Thyroid gland (tissue), 4 donors: Measurements from ENCODE around the gene MEIS1. TPM values are rescaled to one million over a fixed set of nuclear protein-coding genes. Genes with fewer than 3 reads are reported as not detected.

Experiments
- DNase-seq, 2 donors: peaks; one replicate each; pipeline ENCODE4 v3.0.0-alpha.2; 2019
- H3K27ac ChIP-seq, 3 donors: fragments of 200-600 bp; sonication (generic); 1 replicate in 2 of 3; 2 replicates in 1 of 3; pipeline ENCODE4 v1.5.1; 2016 to 2019; ENCODE audit warnings: mild to moderate bottlenecking in 1 of 3, moderate library complexity in 1 of 3
- H3K27me3 ChIP-seq: fragments of 200-600 bp; sonication (generic); one replicate; pipeline ENCODE4 v1.5.1; 2019
- H3K36me3 ChIP-seq, 2 donors: fragments of 200-600 bp; sonication (generic); one replicate each; pipeline ENCODE4 v1.5.1; 2016 to 2019
- H3K4me1 ChIP-seq, 2 donors: fragments of 200-600 bp; sonication (generic); one replicate each; pipeline ENCODE4 v1.5.1; 2017 to 2019
- H3K4me3 ChIP-seq, 3 donors: fragments of 200-600 bp; sonication (generic); replicated peaks in 1 of 3; 1 replicate in 2 of 3; 2 replicates in 1 of 3; pipeline ENCODE4 v1.5.1; 2016; ENCODE audit warnings: mild to moderate bottlenecking in 1 of 3
- H3K9me3 ChIP-seq: fragments of 200-600 bp; sonication (generic); one replicate; pipeline ENCODE4 v1.5.1; 2017
- CTCF ChIP-seq, 6 experiments: fragments of 200-600 bp in 3 of 6; fragments of 450-650 bp in 3 of 6; sonication (generic) in 3 of 6; IDR thresholded peaks; one replicate each; pipeline ENCODE4 v1.5.1; 2016 to 2019; ENCODE audit warnings: antibody characterized with exemption in 6 of 6, mild to moderate bottlenecking in 2 of 6, inconsistent platforms in 1 of 6, moderate library complexity in 1 of 6
- POLR2A ChIP-seq, 2 donors: fragments of 450-650 bp; IDR thresholded peaks; one replicate each; pipeline ENCODE4 v1.6.1; 2017; ENCODE audit warnings: antibody characterized with exemption in 2 of 2, mild to moderate bottlenecking in 2 of 2, moderate library complexity in 1 of 2
- WGBS, 2 donors: methylation state at CpG; one replicate each; pipeline ENCODE4 v1.1.5; 2017; 5-methylcytosine and 5-hydroxymethylcytosine counted together
- intact Hi-C: fragments of 100-400 bp; cut with DNase I; formaldehyde crosslinking; loops from one replicate; pipeline ENCODE4 v1.15.1; 2023
- total RNA-seq, 4 donors: library from RNA; depleted of rRNA; stranded (reverse); fragments of >200 nt; gene quantifications; one replicate each; pipeline ENCODE4 v1.2.3, GENCODE V29; 2016

Gene MEIS1
- total RNA-seq, 4 donors from 2014 or later, result 6.8 to 11.8 (median 9.4) TPM

DNA sequence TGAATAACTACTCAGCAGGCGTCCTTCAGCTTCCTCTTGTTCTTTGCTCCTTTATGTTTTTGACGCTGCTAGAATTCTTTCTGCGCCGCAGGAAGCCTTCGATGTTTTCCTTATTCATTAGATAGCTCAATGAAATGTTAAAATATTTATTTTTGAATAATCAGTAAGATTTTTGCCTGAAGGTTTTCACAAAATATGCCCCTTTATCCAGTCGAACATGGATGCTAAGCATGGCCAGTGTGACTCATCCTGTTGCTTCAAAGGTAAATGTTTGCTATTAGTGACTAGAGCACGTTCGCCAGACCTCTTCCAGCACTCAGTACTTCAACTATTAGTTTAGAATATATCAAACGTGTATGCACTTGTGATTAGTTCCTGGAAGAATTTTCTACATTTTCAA lies 7.6 kb upstream of the MEIS1 start:
- no peak overlapping the region for H3K27ac ChIP-seq
- H3K9me3 ChIP-seq, result no peaks in the 10 kb centered on the region
- H3K27me3 ChIP-seq, result peaks cover 9% of the 10 kb centered on the region
- H3K4me3 ChIP-seq, result no peak overlapping the region
- TF ChIP-seq POLR2A (IDR thresholded peaks at IDR 0.05) (no peak), CTCF (IDR thresholded peaks at IDR 0.05) (no peak)
- no peak for DNase-seq
- peaks cover 0 to 15% of the 10 kb centered on the region in 2 donors for H3K4me1 ChIP-seq
- no peaks in the 10 kb centered on the region for H3K36me3 ChIP-seq
- 28 to 32% methylated on average over 9 of the region's 9 CpGs for WGBS, 2 donors
- intact Hi-C loops, result no loop called here

- DNase-seq, result no peak
- no peaks in the 10 kb centered on the region for H3K9me3 ChIP-seq
- TF ChIP-seq CTCF (IDR thresholded peaks at IDR 0.05), result peak; percentile 44 to 91 (median 80)
- no peak for TF ChIP-seq POLR2A (IDR thresholded peaks at IDR 0.05)
- H3K4me1 ChIP-seq, result peaks cover 0 to 28% of the 10 kb centered on the region in 2 donors
- 19 to 20% methylated on average over 5 of the region's 5 CpGs for WGBS, 2 donors
- peaks cover 9% of the 10 kb centered on the region for H3K27me3 ChIP-seq
- no peak overlapping the region for H3K4me3 ChIP-seq
- no peak overlapping the region for H3K27ac ChIP-seq
- intact Hi-C loops, result no loop called here
- H3K36me3 ChIP-seq, result no peaks in the 10 kb centered on the region
Measured at GRCh38 chr2:66428986-66429612, 5.8 kb upstream of the MEIS1 start.

- Histone ChIP-seq H3K36me3 (no peaks in the 10 kb centered on the region), H3K27me3 (peaks cover 5% of the 10 kb centered on the region), H3K9me3 (no peaks in the 10 kb centered on the region), H3K4me1 (peaks cover 4 to 30% of the 10 kb centered on the region in 2 donors), H3K27ac (no peak overlapping the region), H3K4me3 (no peak overlapping the region)
- no peak for DNase-seq
- no peak for TF ChIP-seq POLR2A (IDR thresholded peaks at IDR 0.05)
- no peak for TF ChIP-seq CTCF (IDR thresholded peaks at IDR 0.05)
- intact Hi-C loops, result loop anchor here (10.0 kb wide), 1 partner anchor 1045 kb away; no protein-coding TSS in a partner anchor
Measured at GRCh38 chr2:66429693-66430504, 5.0 kb upstream of the MEIS1 start.

DNA sequence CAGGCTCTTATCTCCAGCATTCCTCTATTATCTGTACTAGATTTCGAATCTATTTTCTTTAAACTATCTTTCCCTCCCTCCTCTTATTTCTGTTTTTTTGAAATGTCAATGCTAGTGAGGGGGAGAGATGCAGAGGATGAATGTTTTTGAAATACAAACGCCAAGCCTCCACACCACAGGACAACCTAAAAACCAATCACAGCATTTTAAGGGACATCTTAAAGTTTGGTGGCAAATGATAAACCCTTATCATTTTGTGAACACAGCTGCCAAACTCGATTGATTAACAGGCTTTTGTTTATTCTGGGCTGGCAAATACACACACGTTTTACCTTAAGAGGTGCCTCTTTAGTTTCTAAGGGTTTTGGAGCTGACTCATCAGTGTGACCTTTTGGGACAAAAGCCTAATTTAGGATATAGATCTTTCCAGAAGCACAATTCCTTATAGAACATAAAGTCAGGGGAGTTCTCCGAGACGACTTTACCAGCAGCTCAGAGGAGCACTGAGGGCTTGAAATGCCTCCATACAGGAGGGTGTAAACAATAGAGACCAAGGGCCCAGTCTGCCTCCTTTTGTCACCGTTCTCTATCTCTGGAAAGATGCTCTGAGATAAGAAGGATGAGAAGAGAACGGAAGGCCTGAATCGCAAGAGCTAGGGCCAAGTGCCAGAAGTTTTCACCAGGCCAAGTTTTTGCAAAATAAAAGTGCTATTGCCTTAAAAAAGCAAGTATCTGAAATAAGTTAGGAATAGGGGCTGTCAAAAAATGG lies 4.2 kb upstream of the MEIS1 start:
- Histone ChIP-seq H3K9me3 (no peaks in the 10 kb centered on the region), H3K27ac (no peak overlapping the region), H3K36me3 (no peaks in the 10 kb centered on the region), H3K4me1 (peaks cover 4 to 24% of the 10 kb centered on the region in 2 donors), H3K27me3 (peaks cover 5% of the 10 kb centered on the region), H3K4me3 (no peak overlapping the region)
- DNase-seq, result no peak
- WGBS, 2 donors, result 57 to 61% methylated on average over 9 of the region's 9 CpGs
- TF ChIP-seq CTCF (IDR thresholded peaks at IDR 0.05) (no peak), POLR2A (IDR thresholded peaks at IDR 0.05) (no peak)
- intact Hi-C loops, result loop anchor here (10.0 kb wide), 1 partner anchor 1044 kb away; no protein-coding TSS in a partner anchor
